Panc1 (cell line): Measurements from ENCODE around the gene ATG10.

Experiments used
- POLR2AphosphoS5 ChIP-seq: IDR thresholded peaks from 2 replicates; pipeline ENCODE4 v1.6.1; 2012; ENCODE audit warnings: mild to moderate bottlenecking, low read depth, low read length, moderate library complexity
- TCF7L2 ChIP-seq: IDR thresholded peaks from 2 replicates; pipeline ENCODE4 v1.6.1; 2011; ENCODE audit warnings: mild to moderate bottlenecking, low read depth, low read length, inconsistent platforms
- TF ChIP-seq, protein P1 (sequence below): fragments of 450-650 bp; IDR thresholded peaks from 2 replicates; pipeline ENCODE4 v1.5.1; 2017; ENCODE audit warnings: mild to moderate bottlenecking

DNA sequence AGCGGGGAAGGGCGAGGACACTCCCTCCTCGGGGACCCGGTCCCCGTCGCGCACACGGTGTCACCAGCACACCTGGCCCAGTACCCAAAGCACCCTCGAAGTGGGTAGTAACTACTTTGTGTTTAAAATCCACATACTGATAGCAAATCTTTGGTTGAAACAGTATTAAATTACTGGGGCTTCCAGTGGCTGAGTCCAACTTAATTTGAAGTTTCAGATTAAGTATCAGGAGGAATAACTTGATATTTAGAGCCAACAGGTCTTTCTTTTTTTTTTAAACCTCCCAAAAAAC is 615 bp downstream of the ATG10 start:
- TF ChIP-seq, protein P1, sequence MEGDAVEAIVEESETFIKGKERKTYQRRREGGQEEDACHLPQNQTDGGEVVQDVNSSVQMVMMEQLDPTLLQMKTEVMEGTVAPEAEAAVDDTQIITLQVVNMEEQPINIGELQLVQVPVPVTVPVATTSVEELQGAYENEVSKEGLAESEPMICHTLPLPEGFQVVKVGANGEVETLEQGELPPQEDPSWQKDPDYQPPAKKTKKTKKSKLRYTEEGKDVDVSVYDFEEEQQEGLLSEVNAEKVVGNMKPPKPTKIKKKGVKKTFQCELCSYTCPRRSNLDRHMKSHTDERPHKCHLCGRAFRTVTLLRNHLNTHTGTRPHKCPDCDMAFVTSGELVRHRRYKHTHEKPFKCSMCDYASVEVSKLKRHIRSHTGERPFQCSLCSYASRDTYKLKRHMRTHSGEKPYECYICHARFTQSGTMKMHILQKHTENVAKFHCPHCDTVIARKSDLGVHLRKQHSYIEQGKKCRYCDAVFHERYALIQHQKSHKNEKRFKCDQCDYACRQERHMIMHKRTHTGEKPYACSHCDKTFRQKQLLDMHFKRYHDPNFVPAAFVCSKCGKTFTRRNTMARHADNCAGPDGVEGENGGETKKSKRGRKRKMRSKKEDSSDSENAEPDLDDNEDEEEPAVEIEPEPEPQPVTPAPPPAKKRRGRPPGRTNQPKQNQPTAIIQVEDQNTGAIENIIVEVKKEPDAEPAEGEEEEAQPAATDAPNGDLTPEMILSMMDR: no peak
- TF ChIP-seq POLR2AphosphoS5: no peak
- no peak for TF ChIP-seq TCF7L2
